ENCODE data around the gene INHBB.
A peak's percentile ranks its signal among the peaks of the same experiment; 100 is the strongest.

Gene INHBB

DNA sequence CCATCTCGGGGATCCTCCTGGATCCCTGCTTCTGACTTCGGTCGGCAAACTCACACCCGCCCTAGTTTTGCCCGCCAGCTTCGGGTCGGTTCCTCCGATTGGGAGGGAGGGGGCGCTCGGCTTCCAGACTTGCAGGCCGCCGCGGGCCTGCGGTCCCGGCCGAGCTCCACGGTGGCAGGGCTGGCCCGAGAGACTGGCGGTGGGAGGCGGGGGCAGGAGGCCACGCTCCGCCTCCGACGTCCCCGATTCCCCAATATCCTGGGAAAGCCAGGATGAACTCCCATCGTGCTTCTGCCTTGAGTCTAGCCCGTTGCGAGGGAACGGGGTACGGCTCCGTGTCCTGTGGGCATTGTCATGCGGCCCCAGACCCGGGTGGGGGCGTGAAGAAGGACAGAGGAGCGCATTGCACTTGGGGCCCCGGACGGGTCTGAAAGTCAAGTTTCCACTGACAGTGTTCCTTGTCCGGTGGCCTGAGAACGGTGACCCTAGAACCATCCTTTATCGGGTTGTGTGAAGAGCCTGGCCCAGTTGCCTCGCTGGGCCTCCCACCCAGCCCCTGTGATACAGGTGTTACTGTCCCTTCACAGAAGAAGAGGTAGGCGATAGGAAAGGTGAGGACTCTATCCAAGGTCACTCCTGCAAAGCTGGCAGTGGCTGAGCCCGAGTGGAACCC is 2.4 kb upstream of the INHBB start:
- DNase-seq: peak; percentile 17

- no peak for DNase-seq
Observed at GRCh38 chr2:120344214-120344975, 1.5 kb upstream of the INHBB start.

- no peak for DNase-seq
Observed at GRCh38 chr2:120344976-120345581, 857 bp upstream of the INHBB start.

GRCh38 chr2:120345608-120346007 is 328 bp upstream of the INHBB start:
- no peak for DNase-seq

DNA sequence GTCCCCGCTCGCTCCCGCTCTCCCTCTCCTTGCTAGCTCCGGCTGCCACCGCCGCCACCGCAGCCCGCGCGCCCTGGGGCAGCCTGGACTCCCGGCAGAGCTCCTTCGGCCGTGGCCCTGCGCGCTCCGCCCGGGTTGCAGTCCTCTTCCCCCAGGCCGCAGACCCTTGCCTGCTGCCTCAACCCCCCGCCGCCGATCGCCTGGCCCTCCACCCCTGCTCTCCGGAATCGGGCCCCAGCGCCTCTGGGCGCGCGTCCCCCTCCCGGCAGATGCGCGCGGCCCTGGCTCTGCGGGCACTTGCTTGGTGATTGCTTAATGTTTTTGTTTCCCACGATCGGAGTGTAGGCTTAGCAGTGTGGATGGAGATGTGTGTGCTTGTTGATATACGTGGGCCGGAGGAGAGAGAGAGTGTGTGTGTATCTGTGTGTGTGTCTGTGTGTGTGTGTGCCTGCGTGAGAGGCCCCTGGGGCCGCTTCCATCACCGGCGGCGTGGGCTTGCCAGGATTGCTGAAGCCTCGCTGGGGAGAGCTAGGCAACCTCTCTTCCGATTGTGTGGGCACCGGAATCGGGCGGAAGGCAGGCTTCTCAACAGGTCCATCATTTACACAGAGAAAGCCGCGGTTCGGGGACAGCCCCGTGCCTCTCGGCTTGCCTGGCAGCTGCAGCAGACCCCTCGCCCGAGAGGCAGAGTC is 877 bp downstream of the INHBB start:
- no peak for DNase-seq

GRCh38 chr2:120347396-120348060 is 1.6 kb downstream of the INHBB start:
- DNase-seq: no peak

DNA sequence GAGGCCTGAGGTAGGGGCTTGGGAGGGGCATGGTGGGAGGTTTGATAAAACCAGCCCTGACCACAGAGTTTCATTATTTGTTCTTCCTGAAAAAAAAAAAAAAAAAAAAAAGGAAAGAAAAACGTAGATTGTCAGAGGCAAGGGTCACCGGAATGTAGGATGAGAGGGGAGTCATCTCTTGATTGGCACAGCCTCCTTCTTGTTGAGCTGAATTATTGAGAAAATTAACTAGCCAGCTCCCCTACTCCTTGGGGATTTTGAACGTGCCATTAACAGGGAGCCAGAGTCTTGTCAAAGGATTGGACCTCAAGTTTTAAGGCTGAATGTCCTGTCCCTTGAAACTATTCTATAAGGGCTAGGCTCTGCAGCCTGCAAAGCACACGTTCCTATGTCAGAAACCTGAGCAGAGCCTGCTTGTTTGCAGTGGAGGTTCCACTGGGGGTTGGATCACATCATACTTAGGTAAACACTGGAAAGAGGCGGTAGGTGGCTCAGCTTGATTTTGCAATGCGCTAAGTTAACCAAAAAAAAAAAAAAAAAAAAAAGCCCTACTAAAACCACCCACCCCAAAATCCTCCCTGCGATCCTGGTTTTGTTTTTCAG is 2.3 kb downstream of the INHBB start:
- DNase-seq: no peak

DNA sequence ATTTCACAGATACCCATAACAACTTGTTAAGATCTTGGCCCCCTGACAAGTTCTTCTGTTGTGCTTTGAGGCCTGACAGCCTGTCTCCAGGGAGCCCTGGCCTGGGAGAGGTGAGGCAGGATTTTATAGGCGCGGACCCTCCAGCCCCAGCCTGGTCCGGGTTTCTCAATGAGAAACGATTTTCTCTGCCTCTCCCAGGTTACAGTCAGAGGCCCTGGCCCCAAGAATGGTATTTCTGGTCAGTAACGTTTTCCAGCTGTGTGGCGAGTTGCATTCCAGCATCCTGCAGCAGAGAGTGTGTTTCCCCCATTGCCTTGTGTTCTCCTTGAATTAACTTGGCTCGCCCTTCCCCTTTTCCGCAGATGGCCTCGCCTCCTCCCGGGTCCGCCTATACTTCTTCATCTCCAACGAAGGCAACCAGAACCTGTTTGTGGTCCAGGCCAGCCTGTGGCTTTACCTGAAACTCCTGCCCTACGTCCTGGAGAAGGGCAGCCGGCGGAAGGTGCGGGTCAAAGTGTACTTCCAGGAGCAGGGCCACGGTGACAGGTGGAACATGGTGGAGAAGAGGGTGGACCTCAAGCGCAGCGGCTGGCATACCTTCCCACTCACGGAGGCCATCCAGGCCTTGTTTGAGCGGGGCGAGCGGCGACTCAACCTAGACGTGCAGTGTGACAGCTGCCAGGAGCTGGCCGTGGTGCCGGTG is 3.0 kb downstream of the INHBB start:
- DNase-seq: no peak

GRCh38 chr2:120349440-120349921 is 3.5 kb downstream of the INHBB start:
- DNase-seq: no peak

- DNase-seq: no peak
Observed at GRCh38 chr2:120350080-120350479, 4.1 kb downstream of the INHBB start.

DNA sequence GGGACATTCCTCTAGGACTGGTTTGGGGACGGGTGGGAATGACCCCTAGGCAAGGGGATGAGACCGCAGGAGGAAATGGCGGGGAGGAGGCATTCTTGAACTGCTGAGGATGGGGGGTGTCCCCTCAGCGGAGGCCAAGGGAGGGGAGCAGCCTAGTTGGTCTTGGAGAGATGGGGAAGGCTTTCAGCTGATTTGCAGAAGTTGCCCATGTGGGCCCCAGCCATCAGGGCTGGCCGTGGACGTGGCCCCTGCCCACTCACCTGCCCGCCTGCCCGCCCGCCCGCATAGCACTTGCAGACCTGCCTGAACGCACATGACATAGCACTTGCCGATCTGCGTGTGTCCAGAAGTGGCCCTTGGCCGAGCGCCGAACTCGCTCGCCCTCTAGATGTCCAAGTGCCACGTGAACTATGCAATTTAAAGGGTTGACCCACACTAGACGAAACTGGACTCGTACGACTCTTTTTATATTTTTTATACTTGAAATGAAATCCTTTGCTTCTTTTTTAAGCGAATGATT is 4.9 kb downstream of the INHBB start:
- DNase-seq: no peak

DNA sequence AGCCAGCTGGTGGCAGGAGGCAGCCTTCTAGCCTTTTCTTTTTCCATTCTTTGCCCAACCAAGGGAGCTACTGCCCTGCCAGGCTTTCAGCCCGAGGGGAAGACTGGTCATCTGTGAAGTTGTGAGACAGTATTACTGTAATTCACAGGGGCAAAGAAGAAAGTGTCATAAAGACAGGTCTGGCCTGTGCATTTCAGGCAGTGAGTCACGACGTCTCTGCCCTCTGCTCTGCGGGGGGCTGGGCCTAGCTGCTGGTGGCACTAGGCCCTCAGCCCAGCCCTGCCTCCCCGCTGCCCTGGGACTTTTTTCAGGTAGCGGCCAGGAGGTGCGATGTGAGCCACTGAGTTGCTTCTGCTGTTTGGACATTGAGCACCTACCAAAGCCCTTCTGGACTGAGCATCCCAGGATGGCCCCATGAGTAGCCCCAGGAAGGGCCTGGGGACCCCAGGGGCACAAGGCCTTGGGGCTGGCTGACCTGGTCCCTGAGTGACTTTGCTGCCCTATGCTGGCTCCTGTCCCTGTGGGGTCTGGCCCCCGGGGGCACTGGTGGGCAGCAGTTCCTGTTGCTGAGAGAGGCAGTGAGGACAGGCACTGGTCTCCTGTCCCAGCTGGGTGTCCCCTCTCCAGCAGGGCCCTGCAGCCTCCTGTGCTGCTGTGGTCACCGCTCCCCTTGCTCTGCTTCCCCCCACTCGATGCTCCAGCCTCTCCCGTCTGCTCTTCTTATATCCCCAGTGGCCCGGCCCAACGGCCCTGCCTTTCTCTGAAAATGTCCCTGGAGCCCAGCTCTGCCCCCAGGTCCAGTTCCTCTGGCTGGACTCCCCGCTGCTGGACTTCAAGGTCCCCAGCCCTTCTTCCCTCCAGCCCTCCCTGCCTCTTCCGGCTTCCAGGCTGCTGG is 7.0 kb downstream of the INHBB start:
- DNase-seq: no peak

DNA sequence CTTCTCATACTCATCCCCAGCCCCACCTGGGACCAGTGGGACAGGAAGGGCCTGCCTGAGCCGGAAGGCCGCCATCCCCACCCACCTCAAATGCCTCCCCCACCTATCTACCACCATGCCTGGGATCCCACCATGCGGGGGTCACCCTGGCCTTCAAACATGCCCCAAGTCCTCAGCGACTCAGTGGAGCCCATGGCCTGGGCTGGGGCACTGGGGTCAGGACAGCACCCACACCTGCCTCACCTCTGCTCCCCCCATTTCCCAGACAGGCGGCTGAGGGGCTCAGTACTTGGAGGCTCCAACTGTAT is 7.6 kb downstream of the INHBB start:
- DNase-seq: no peak

DNA sequence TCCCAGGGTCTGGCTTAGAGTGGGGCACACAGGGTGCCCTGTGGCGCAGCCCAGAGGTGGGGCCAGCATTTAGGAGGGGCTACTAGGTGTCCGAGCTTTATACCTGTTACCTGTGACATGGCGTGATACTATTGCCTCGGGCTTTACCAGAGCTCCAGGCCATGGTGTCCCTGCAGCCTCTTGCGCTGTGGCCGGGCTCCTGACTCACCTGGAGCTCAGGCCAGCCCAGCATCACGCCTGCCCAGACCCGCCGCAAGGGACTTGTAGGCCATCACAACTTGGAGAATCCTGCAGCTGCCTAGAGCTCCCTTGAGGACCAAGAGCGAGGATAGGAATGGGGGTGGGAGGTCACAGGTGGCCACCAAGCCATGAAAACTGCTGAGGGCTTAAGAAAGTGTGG is 8.0 kb downstream of the INHBB start:
- no peak for DNase-seq

DNA sequence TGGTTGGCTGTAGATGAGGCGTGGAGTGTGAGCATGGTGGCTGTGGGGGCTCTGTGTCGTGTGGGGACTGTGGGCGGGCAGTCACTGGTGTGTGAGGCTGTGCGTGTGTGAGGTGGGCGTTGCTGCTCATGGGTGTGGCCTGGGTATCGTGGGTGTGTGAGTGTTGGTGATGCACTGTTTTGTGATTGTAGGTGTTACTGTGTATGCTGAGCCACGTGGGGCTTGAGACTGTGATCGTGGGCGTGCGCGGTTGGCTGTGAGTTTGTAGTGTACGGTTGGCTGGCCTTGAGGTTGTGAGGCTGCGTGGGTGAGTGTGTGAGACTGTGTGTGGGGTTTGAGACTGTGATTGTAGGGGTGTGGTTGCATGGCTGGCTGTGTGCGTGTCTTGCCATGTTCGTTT is 8.5 kb downstream of the INHBB start:
- no peak for DNase-seq

DNA sequence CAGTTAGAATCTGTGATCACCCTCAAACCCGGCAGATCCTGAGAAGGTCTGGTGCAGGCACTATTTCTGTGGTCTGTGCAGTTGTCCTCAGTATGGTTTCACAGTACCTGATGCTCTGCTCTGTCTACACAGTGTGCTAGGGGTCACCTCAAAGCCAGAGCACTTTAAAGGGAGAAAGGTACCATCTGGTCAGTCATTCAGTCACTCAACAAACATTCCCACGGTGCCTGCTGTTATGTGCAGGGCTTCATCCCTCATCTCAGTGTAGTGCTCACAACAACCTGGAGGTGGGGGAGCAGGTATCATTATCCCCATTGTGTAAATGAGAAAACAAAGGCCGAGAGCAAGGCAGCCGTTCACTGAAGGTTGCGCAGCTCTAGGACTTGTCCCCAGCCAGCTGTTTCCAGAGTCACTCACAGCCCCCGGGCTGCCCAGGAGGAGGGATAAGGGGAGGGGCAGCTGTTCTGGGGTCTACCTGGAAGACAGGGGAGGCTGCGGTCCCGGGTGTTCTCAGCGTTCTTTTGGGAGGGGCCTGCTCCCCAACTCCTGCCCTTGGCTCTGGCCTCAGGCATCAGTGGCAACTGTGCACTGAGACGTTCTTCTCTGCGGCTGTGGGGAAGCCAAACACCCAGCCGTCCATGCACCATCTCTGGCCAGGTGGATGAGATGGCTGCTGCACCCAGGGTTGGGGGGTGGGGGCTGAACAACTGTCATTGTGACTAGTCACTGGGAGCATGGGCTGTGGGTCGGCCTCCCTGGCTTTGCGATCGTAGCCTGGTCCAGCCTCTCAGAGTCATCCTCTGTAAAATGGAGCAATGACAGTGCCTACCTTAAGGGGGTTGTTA is 9.2 kb downstream of the INHBB start:
- DNase-seq: no peak

- DNase-seq: no peak
Observed at GRCh38 chr2:120355780-120356266, 9.9 kb downstream of the INHBB start.

DNA sequence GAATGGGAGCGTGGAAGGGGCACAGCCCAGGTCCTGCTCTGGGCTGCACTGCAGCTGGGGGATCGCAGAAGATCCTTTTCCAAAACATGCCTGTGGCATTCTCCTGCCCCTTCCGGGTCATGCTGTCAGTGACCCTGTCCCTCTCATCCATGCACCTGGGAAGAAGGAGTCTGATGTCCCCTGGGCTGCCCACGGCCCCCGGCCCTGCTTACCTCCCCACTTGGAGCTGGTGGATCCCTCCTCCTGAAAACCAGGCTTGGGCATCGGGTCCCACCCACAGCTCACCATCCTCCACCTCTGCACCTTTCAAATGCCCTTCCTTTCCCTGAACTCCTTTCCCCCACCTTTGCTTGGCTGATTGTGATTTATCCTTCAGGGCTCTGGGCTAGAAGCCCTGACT is 11.8 kb downstream of the INHBB start:
- DNase-seq: no peak

DNA sequence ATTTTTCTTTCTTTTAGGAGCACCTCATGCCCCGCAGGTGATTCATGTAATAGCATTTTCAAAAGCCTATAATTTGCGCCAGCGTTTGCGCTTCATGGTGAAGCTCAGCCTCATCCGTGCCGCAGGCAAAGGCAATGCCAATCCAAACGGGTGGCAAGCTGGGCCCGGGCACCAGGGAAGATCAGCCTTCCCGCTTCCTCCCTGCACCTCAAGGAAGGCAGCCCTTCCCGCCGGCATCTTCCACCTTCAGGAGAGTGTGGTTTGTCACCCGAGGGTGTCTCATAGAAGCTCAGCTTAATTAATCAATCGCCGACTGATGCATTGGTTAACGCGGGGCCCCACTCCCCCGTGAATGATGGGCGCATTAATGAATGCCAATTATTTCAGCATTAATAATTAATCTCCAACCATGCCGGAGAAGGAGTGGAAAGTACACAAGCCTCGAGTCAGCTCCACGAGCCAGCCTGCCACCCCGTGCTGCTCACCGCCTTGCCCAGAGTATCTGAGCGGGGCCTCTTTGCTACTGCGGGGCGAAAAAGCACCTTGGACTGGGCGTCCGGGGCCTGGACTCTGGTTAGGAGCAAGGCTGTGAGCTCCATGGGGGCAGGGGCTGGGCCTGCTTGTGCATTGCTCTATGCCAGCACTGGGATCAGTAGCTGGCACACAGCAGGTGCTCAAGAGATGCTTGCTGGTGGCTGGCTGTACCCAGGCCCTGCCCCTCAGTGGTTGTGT is 13.0 kb downstream of the INHBB start:
- DNase-seq: no peak
